Adrenal gland (tissue), 12 donors: Measurements from ENCODE around the gene SOBP. TPM values are rescaled to one million over a fixed set of nuclear protein-coding genes. Genes with fewer than 3 reads are reported as not detected.

Experiments used
- DNase-seq, 7 donors: peaks; one replicate each; pipeline ENCODE4 v3.0.0-alpha.2; 2019 to 2020
- H3K27ac ChIP-seq, 5 donors: fragments of 200-600 bp; sonication (generic) in 4 of 5; 1 replicate in 3 of 5; 2 replicates in 2 of 5; pipeline versions ENCODE4 v1.5.1 to v1.8.0; 2016 to 2020; ENCODE audit warnings: mild to moderate bottlenecking in 1 of 5
- H3K27me3 ChIP-seq: fragments of 200-600 bp; 2 replicates; pipeline ENCODE4 v1.8.0; 2021
- H3K36me3 ChIP-seq, 2 donors: fragments of 200-600 bp; replicated peaks in 1 of 2; 1 replicate in 1 of 2; 2 replicates in 1 of 2; pipeline versions ENCODE4 v1.5.1 to v1.8.0; 2018 to 2022
- H3K4me1 ChIP-seq, 2 donors: fragments of 200-600 bp; replicated peaks in 1 of 2; 1 replicate in 1 of 2; 2 replicates in 1 of 2; pipeline versions ENCODE4 v1.5.1 to v1.8.0; 2018 to 2021
- H3K4me3 ChIP-seq, 4 donors: fragments of 200-600 bp; sonication (generic) in 3 of 4; one replicate each; pipeline ENCODE4 v1.5.1; 2016 to 2018
- H3K9me3 ChIP-seq, 3 donors: fragments of 200-600 bp; sonication (generic) in 1 of 3; replicated peaks in 1 of 3; 1 replicate in 2 of 3; 2 replicates in 1 of 3; pipeline versions ENCODE4 v1.5.1 to v1.8.0; 2016 to 2021
- POLR2A ChIP-seq, 2 donors: fragments of 450-650 bp; IDR thresholded peaks; one replicate each; pipeline ENCODE4 v1.6.1; 2017; ENCODE audit warnings: antibody characterized with exemption in 2 of 2, mild to moderate bottlenecking in 2 of 2, moderate library complexity in 1 of 2
- WGBS, 4 donors: extraction: QIAGEN DNeasy Blood & Tissue Kit in 2 of 4; methylation state at CpG; one replicate each; pipeline versions ENCODE4 v1.1.5 to v1.1.7; 2013 to 2017; 5-methylcytosine and 5-hydroxymethylcytosine counted together
- intact Hi-C, 2 donors: fragments of 100-400 bp; cut with DNase I; formaldehyde crosslinking; loops; one replicate each; pipeline versions ENCODE4 v1.14.1 to v1.15.0; 2022 to 2023
- polyA plus RNA-seq, 3 donors: library from polyadenylated mRNA; stranded (reverse); fragments of 200-250 nt in 2 of 3; fragments of 350-450 nt in 1 of 3; fragmentation: Illumina TruSeq in 1 of 3; extraction: RNeasy Lipid Tissue Mini Kit (QIAGEN cat#74804) in 1 of 3; gene quantifications; one replicate each; pipeline ENCODE4 v1.2.3, GENCODE V29; 2013 to 2014
- total RNA-seq, 9 donors: library from RNA; depleted of rRNA in 4 of 9; stranded (reverse); fragments of >200 nt in 4 of 9; fragments of 120-200 nt in 1 of 9; fragmentation: NEBNext Ultra II Directional in 1 of 9; extraction: Animal tissue kit (Norgen Biotek cat#: 25700) in 1 of 9; gene quantifications; one replicate each; pipeline versions ENCODE4 v1.1.0 to v1.2.4, GENCODE V29; 2013 to 2023
- TF ChIP-seq, protein P1 (sequence below), 6 experiments: fragments of 450-650 bp in 4 of 6; fragments of 200-600 bp in 2 of 6; sonication (generic) in 1 of 6; IDR thresholded peaks; 1 replicate in 5 of 6; 2 replicates in 1 of 6; pipeline versions ENCODE4 v1.5.1 to v1.8.0; 2016 to 2021; ENCODE audit warnings: antibody characterized with exemption in 6 of 6, mild to moderate bottlenecking in 2 of 6, moderate library complexity in 1 of 6
- donor health status: healthy with polysubstance abuse.
- donor health status: Bipolar disorder and iron deficiency.
- donor health status: DM: yes; HTN: yes; CAD: no.
- donor health status: DM: no; HTN: no; CAD: no.
- donor health status: DM: no; HTN: no; CAD: no.
- donor health status: DM: yes; HTN: yes; CAD: no.

Gene SOBP
- total and polyA plus RNA-seq, 12 donors, result 5.6 to 25.6 (median 12.5) TPM

DNA sequence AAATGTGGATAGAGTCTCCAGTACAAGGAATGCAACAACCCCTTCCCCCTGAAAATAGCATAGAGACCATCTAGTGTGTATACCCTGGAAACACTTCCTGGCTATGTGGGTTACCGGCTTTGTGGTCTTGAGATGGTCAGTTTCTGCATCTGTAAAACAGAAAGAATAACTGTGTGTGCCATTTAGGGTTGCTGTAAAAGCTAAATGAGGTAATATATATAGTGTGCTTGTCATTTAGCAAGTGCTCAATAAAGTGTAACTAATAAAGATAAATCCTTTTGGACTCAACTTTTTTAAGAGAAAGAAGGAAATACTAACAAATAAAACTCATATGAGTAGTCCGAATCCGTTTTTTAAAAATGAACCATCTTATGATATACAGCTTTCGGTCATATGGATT lies 109.1 kb downstream of the SOBP start:
- H3K9me3 ChIP-seq, result no peaks in the 10 kb centered on the region
- no peak overlapping the region for H3K27ac ChIP-seq
- peaks cover 7 to 19% of the 10 kb centered on the region in 2 donors for H3K4me1 ChIP-seq
- TF ChIP-seq, protein P1, sequence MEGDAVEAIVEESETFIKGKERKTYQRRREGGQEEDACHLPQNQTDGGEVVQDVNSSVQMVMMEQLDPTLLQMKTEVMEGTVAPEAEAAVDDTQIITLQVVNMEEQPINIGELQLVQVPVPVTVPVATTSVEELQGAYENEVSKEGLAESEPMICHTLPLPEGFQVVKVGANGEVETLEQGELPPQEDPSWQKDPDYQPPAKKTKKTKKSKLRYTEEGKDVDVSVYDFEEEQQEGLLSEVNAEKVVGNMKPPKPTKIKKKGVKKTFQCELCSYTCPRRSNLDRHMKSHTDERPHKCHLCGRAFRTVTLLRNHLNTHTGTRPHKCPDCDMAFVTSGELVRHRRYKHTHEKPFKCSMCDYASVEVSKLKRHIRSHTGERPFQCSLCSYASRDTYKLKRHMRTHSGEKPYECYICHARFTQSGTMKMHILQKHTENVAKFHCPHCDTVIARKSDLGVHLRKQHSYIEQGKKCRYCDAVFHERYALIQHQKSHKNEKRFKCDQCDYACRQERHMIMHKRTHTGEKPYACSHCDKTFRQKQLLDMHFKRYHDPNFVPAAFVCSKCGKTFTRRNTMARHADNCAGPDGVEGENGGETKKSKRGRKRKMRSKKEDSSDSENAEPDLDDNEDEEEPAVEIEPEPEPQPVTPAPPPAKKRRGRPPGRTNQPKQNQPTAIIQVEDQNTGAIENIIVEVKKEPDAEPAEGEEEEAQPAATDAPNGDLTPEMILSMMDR (IDR thresholded peaks at IDR 0.05), result no peak
- no peak for TF ChIP-seq POLR2A (IDR thresholded peaks at IDR 0.05)
- no peak for DNase-seq
- H3K36me3 ChIP-seq, result no peaks in the 10 kb centered on the region
- 95 to 98% (median 97%) methylated on average over 4 of the region's 4 CpGs for WGBS, 4 donors
- H3K4me3 ChIP-seq, result no peak overlapping the region
- no peaks in the 10 kb centered on the region for H3K27me3 ChIP-seq
- intact Hi-C loops, result no loop called here

DNA sequence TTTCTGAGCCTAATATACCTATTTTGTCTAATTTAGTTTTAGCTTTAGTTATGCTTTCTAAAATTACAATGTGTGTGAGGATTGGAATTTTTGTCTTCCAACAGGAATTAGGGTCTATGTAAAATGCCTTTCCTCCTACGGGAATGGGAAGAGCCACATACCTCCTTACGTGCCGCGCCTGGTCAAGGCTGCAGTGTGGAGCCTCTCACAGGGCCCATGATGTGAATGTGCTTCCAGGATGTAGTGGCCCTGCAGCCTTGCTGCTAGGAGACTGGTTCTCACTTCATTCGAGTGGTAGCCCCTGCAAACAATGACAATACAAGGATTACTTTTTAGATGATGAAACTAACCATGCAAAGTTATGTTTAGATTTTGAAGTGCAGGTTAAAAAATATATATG lies 110.2 kb downstream of the SOBP start:
- Histone ChIP-seq H3K4me1 (peaks cover 7 to 19% of the 10 kb centered on the region in 2 donors), H3K27ac (no peak overlapping the region), H3K27me3 (no peaks in the 10 kb centered on the region), H3K9me3 (no peaks in the 10 kb centered on the region), H3K36me3 (no peaks in the 10 kb centered on the region), H3K4me3 (no peak overlapping the region)
- TF ChIP-seq, protein P1 (IDR thresholded peaks at IDR 0.05), result no peak
- no peak for TF ChIP-seq POLR2A (IDR thresholded peaks at IDR 0.05)
- intact Hi-C loops, result no loop called here
- DNase-seq, result no peak
- WGBS, 4 donors, result 54 to 73% (median 65%) methylated on average over 5 of the region's 5 CpGs

GRCh38 chr6:107600936-107601335 lies 111.0 kb downstream of the SOBP start:
- Histone ChIP-seq H3K27me3 (no peaks in the 10 kb centered on the region), H3K4me3 (no peak overlapping the region), H3K27ac (peak overlapping the region in 1 of 5 donors; percentile 8), H3K36me3 (no peaks in the 10 kb centered on the region), H3K4me1 (peaks cover 7 to 19% of the 10 kb centered on the region in 2 donors), H3K9me3 (no peaks in the 10 kb centered on the region)
- DNase-seq, result peak in 6 of 7 donors; percentile 42 to 88 (median 77)
- no peak for TF ChIP-seq POLR2A (IDR thresholded peaks at IDR 0.05)
- TF ChIP-seq, protein P1 (IDR thresholded peaks at IDR 0.05), result no peak
- intact Hi-C loops, result no loop called here
- 26 to 35% (median 33%) methylated on average over 5 of the region's 5 CpGs for WGBS, 4 donors

- TF ChIP-seq, protein P1 (IDR thresholded peaks at IDR 0.05), result no peak
- no peak for TF ChIP-seq POLR2A (IDR thresholded peaks at IDR 0.05)
- H3K9me3 ChIP-seq, result no peaks in the 10 kb centered on the region
- peaks cover 7 to 19% of the 10 kb centered on the region in 2 donors for H3K4me1 ChIP-seq
- no peak overlapping the region for H3K4me3 ChIP-seq
- no peaks in the 10 kb centered on the region for H3K27me3 ChIP-seq
- H3K27ac ChIP-seq, result peak overlapping the region in 1 of 5 donors; percentile 8
- intact Hi-C loops, result no loop called here
- H3K36me3 ChIP-seq, result no peaks in the 10 kb centered on the region
- 91 to 99% (median 93%) methylated on average over 3 of the region's 3 CpGs for WGBS, 4 donors
- DNase-seq, result no peak
Measured at GRCh38 chr6:107601406-107601805, 111.5 kb downstream of the SOBP start.
